ENCODE data around the gene CEBPA.

CEBPA gene

DNA sequence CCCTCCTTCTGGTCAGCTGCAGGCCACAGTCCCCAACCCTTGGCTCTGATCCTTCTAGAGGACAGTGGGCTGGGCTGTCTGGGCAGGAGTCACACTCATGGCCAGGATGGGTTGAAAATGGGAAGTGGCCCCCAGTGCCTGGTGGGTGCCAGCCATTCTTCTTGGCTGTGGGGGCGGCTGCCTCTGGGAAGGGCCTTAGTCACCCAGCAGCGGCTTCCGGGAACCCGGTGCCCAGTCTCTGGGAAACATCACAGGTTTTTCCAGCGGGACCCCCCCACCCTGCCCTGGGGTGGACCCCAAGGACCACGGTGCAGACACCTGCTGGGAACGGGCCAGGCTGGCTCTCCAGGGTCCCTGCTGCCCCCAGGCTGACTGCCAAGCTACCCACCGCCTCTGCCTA is 49.4 kb downstream of the CEBPA start:
- no peak overlapping the region for H3K27ac Mint-ChIP-seq
- no peak for DNase-seq
- H3K4me1 Mint-ChIP-seq, result no peaks in the 10 kb centered on the region
- no peak overlapping the region for H3K4me3 Mint-ChIP-seq
- H3K36me3 Mint-ChIP-seq (ENCODE audit: low read depth), result no peaks in the 10 kb centered on the region
- peaks cover 3% of the 10 kb centered on the region for H3K9me3 Mint-ChIP-seq
- peaks cover 5% of the 10 kb centered on the region for H3K27me3 Mint-ChIP-seq (ENCODE audit: low read depth, poor library complexity)
- TF ChIP-seq, protein P1, sequence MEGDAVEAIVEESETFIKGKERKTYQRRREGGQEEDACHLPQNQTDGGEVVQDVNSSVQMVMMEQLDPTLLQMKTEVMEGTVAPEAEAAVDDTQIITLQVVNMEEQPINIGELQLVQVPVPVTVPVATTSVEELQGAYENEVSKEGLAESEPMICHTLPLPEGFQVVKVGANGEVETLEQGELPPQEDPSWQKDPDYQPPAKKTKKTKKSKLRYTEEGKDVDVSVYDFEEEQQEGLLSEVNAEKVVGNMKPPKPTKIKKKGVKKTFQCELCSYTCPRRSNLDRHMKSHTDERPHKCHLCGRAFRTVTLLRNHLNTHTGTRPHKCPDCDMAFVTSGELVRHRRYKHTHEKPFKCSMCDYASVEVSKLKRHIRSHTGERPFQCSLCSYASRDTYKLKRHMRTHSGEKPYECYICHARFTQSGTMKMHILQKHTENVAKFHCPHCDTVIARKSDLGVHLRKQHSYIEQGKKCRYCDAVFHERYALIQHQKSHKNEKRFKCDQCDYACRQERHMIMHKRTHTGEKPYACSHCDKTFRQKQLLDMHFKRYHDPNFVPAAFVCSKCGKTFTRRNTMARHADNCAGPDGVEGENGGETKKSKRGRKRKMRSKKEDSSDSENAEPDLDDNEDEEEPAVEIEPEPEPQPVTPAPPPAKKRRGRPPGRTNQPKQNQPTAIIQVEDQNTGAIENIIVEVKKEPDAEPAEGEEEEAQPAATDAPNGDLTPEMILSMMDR (IDR thresholded peaks at IDR 0.05), result no peak

DNA sequence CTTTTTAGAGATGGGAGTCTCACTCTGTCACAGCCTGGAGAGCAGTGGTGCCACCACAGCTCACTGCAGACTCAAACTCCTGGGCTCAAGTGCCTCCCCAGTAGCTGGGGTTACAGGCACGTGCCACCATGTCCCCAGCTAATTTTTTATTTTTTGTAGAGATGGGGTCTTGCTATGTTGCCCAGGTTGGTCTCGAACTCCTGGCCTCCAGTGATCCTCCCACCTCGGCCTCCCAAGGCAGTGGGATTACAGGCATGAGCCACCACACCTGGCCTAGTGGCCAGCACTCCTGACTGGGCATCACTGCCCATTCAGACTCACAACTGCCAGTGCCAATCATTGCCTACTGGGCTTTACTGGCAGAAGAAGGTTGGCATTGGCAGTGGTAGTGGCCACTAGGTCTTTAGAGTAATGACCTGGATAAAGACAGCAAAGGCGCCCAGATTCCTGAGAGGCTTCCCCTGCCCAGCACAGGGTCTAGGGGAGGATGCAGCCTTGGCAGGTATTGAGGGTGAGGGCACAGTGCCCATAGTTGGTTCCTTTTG is 49.8 kb downstream of the CEBPA start:
- TF ChIP-seq, protein P1 (IDR thresholded peaks at IDR 0.05), result no peak
- no peaks in the 10 kb centered on the region for H3K9me3 Mint-ChIP-seq
- peaks cover 5% of the 10 kb centered on the region for H3K27me3 Mint-ChIP-seq (ENCODE audit: low read depth, poor library complexity)
- no peak overlapping the region for H3K27ac Mint-ChIP-seq
- no peaks in the 10 kb centered on the region for H3K4me1 Mint-ChIP-seq
- no peaks in the 10 kb centered on the region for H3K36me3 Mint-ChIP-seq (ENCODE audit: low read depth)
- DNase-seq, result no peak
- H3K4me3 Mint-ChIP-seq, result no peak overlapping the region

DNA sequence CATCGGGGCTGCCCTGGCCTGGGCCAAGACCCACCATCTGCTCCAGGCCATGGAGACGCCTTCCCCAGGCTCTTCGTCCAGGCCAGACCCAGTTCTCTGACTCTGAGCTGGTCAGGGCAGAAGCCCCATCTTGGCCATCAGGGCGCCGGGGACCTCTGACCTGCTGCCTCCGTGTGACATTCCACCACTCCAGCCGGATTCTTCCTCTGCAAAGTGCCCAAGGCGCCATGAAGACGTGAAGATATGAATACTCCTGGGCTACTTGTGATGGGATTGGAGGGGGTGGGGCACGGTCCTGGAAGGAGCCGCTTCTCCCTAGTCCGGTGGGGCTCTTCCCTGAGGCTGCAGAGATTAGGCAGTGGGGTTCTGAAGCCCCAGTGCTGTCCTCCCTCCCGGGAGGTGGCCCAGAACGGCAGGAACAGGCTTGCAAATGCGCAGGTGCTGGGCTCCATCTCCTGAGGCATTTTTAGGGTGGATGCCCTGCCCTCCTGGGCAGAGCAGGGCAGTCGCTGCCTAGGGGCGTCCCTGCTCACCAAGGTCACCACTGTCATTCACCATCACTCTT is 50.7 kb downstream of the CEBPA start:
- Mint-ChIP-seq H3K36me3 (ENCODE audit: low read depth) (no peaks in the 10 kb centered on the region), H3K9me3 (no peaks in the 10 kb centered on the region), H3K27ac (no peak overlapping the region), H3K4me1 (no peaks in the 10 kb centered on the region), H3K4me3 (no peak overlapping the region), H3K27me3 (ENCODE audit: low read depth, poor library complexity) (peaks cover 5% of the 10 kb centered on the region)
- TF ChIP-seq, protein P1 (IDR thresholded peaks at IDR 0.05), result no peak
- DNase-seq, result no peak

DNA sequence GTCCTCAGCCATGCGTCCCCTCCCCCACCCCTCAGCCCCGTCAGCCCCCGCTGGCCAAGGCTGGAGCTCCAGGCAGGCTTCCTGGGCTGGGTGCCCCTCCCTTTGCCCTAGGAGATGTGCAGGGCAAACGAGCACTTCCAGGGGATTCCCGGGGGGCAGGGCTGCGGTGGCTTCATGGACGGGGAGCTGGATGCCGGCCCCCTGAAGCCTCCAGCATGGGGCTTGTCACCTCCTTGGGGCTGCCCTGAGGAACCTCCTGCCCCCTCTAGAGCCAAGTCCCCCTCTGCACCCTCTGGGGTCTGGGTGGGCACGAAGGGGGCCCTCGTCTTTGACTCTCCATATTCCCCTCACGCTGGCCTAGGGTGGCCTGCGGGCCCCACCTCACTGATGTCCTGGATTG is 51.3 kb downstream of the CEBPA start:
- Mint-ChIP-seq H3K36me3 (ENCODE audit: low read depth) (no peaks in the 10 kb centered on the region), H3K27ac (no peak overlapping the region), H3K4me3 (no peak overlapping the region), H3K27me3 (ENCODE audit: low read depth, poor library complexity) (peaks cover 5% of the 10 kb centered on the region), H3K4me1 (no peaks in the 10 kb centered on the region), H3K9me3 (no peaks in the 10 kb centered on the region)
- TF ChIP-seq, protein P1 (IDR thresholded peaks at IDR 0.05), result no peak
- DNase-seq, result no peak

DNA sequence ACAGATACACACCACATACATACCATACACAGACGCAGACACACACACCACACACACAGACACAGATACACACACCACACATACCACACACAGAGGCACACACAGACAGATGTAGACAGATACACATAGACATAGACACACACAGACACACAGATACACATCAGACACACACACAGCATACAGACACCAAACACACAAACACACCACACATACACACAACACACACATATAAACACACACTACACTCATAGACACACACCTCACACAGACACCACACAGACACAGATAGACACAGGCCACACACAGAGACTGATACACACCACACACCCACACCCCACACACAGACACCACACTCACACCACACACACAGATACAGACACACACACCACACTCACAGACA is 51.8 kb downstream of the CEBPA start:
- H3K27ac Mint-ChIP-seq, result no peak overlapping the region

More for the DNA sequence above, 51.8 kb downstream of the CEBPA start:
- TF ChIP-seq, protein P1 (IDR thresholded peaks at IDR 0.05), result no peak
- Mint-ChIP-seq H3K36me3 (ENCODE audit: low read depth) (no peaks in the 10 kb centered on the region), H3K4me1 (no peaks in the 10 kb centered on the region), H3K9me3 (no peaks in the 10 kb centered on the region), H3K27me3 (ENCODE audit: low read depth, poor library complexity) (peaks cover 5% of the 10 kb centered on the region), H3K4me3 (no peak overlapping the region)
- DNase-seq, result no peak
